SK-N-SH (cell line): ENCODE measurements around the gene SLAIN2. TPM values are rescaled to one million over a fixed set of nuclear protein-coding genes. Genes with fewer than 3 reads are reported as not detected.

Source experiments
- CTCF ChIA-PET: fragments of 300-600, 350-600 bp; formaldehyde crosslinking; extraction: SDS; loops from one replicate; lab custom pipeline; 2021; lab: Yijun Ruan, JAX
- POLR2A ChIA-PET: fragments of 350-600 bp; sonication (Branson Sonifier 250); formaldehyde crosslinking; extraction: SDS; loops from one replicate; lab custom pipeline; 2020; ENCODE audit warnings: antibody characterized with exemption, inconsistent platforms; lab: Yijun Ruan, JAX
- DNase-seq: peaks from one replicate; pipeline ENCODE4 v3.0.0; 2012
- H2AFZ ChIP-seq: fragments of 200-600 bp; sonication (generic); 2 replicates; pipeline ENCODE4 v1.8.1; 2016; ENCODE audit warnings: antibody characterized with exemption, mild to moderate bottlenecking, low read depth
- H3F3A ChIP-seq: fragments of 200-600 bp; sonication (generic); replicated peaks from 2 replicates; pipeline ENCODE3; 2016; ENCODE audit warnings: antibody characterized with exemption, mild to moderate bottlenecking; ENCODE audit not compliant: insufficient read depth
- H3K27ac ChIP-seq, 2 experiments: fragments of 200-500 bp in 1 of 2; fragments of 200-600 bp in 1 of 2; sonication (Bioruptor generic) in 1 of 2; sonication (generic), shearing (Covaris generic) in 1 of 2; 2 replicates each; pipeline versions ENCODE4 v1.5.1 to v1.6.1; 2014 to 2016; ENCODE audit warnings: low read depth in 2 of 2, inconsistent platforms in 1 of 2, low read length in 1 of 2, mild to moderate bottlenecking in 1 of 2, mixed read lengths in 1 of 2
- H3K27me3 ChIP-seq: fragments of 200-600 bp; sonication (generic), shearing (Covaris generic); 2 replicates; pipeline ENCODE4 v1.6.1; 2016; ENCODE audit warnings: mixed run types; ENCODE audit not compliant: insufficient read depth
- H3K36me3 ChIP-seq, 2 experiments: fragments of 200-500 bp in 1 of 2; fragments of 200-600 bp in 1 of 2; sonication (Bioruptor generic) in 1 of 2; sonication (generic) in 1 of 2; replicated peaks in 1 of 2; 2 replicates each; pipeline versions ENCODE3 to v1.5.1; 2014 to 2016; ENCODE audit warnings: low read length in 1 of 2, mild to moderate bottlenecking in 1 of 2; ENCODE audit not compliant: insufficient read depth in 2 of 2, control insufficient read depth in 1 of 2
- H3K4me1 ChIP-seq, 2 experiments: fragments of 200-500 bp in 1 of 2; fragments of 200-600 bp in 1 of 2; sonication (Bioruptor generic) in 1 of 2; sonication (generic), shearing (Covaris generic) in 1 of 2; 2 replicates each; pipeline versions ENCODE4 v1.5.1 to v1.6.1; 2014 to 2016; ENCODE audit warnings: low read depth in 1 of 2, low read length in 1 of 2, mixed run types in 1 of 2; ENCODE audit not compliant: insufficient read depth in 2 of 2, control insufficient read depth in 1 of 2
- H3K4me2 ChIP-seq: fragments of 200-600 bp; sonication (generic), shearing (Covaris generic); 2 replicates; pipeline ENCODE4 v1.6.1; 2017; ENCODE audit warnings: mixed run types
- H3K4me3 ChIP-seq, 2 experiments: fragments of 200-500 bp in 1 of 2; fragments of 200-600 bp in 1 of 2; sonication (Bioruptor generic) in 1 of 2; sonication (generic), shearing (Covaris generic) in 1 of 2; 2 replicates each; pipeline versions ENCODE4 v1.5.1 to v1.8.1; 2014 to 2016; ENCODE audit warnings: low read depth in 2 of 2, inconsistent platforms in 1 of 2, low read length in 1 of 2, mild to moderate bottlenecking in 1 of 2, mixed read lengths in 1 of 2, moderate library complexity in 1 of 2
- H3K79me2 ChIP-seq: fragments of 200-600 bp; sonication (generic); 2 replicates; pipeline ENCODE4 v1.8.1; 2017; ENCODE audit warnings: mild to moderate bottlenecking; ENCODE audit not compliant: insufficient read depth
- H3K9ac ChIP-seq: fragments of 200-600 bp; sonication (generic); 2 replicates; pipeline ENCODE4 v1.6.1; 2017; ENCODE audit warnings: mixed run types
- H3K9me2 ChIP-seq: fragments of 200-600 bp; sonication (generic); 2 replicates; pipeline ENCODE4 v1.6.1; 2017; ENCODE audit warnings: mixed run types
- H3K9me3 ChIP-seq: fragments of 200-600 bp; sonication (generic); 2 replicates; pipeline ENCODE4 v1.6.1; 2017; ENCODE audit warnings: mixed run types, mild to moderate bottlenecking, moderate library complexity
- H4K20me1 ChIP-seq: fragments of 200-600 bp; sonication (generic); 2 replicates; pipeline ENCODE4 v1.6.1; 2017; ENCODE audit warnings: mild to moderate bottlenecking, mixed run types; ENCODE audit not compliant: insufficient read depth
- CHD2 ChIP-seq: fragments of 150-350 bp; IDR thresholded peaks from 2 replicates; pipeline ENCODE4 v1.6.1; 2018; ENCODE audit warnings: low read length; ENCODE audit not compliant: partially characterized antibody
- CTCF ChIP-seq: fragments of 200-600 bp; sonication (generic); IDR thresholded peaks from 2 replicates; pipeline ENCODE4 v1.6.1; 2017; ENCODE audit warnings: antibody characterized with exemption, mild to moderate bottlenecking, moderate library complexity
- ELF1 ChIP-seq: IDR thresholded peaks from 2 replicates; pipeline ENCODE4 v1.4.0; 2012
- EP300 ChIP-seq, 2 experiments: IDR thresholded peaks; 2 replicates each; pipeline versions ENCODE4 v1.4.0 to v1.6.1; 2012; ENCODE audit warnings: borderline replicate concordance in 1 of 2, low read depth in 1 of 2, low read length in 1 of 2
- FOSL2 ChIP-seq: IDR thresholded peaks from 2 replicates; pipeline ENCODE4 v1.4.0; 2012; ENCODE audit warnings: low read depth, mild to moderate bottlenecking, moderate library complexity, borderline replicate concordance
- FOXM1 ChIP-seq: IDR thresholded peaks from 2 replicates; pipeline ENCODE4 v1.4.0; 2012; ENCODE audit warnings: low read depth, mild to moderate bottlenecking
- GABPA ChIP-seq: IDR thresholded peaks from 2 replicates; pipeline ENCODE4 v1.4.0; 2012; ENCODE audit warnings: low read depth, mild to moderate bottlenecking
- MEF2A ChIP-seq: IDR thresholded peaks from 2 replicates; pipeline ENCODE4 v1.4.0; 2012; ENCODE audit warnings: low read depth, borderline replicate concordance
- MXI1 ChIP-seq: IDR thresholded peaks from 2 replicates; pipeline ENCODE4 v1.6.1; 2012; ENCODE audit warnings: mild to moderate bottlenecking, low read depth, low read length, improper control_type of control experiment
- NFIC ChIP-seq: IDR thresholded peaks from 2 replicates; pipeline ENCODE4 v1.4.0; 2012; ENCODE audit warnings: borderline replicate concordance
- NRF1 ChIP-seq: IDR thresholded peaks from 2 replicates; pipeline ENCODE4 v1.6.1; 2012; ENCODE audit warnings: low read depth, mild to moderate bottlenecking, low read length
- POLR2AphosphoS5 ChIP-seq: IDR thresholded peaks from 2 replicates; pipeline ENCODE4 v1.6.1; 2012; ENCODE audit warnings: low read depth, low read length
- RAD21 ChIP-seq: IDR thresholded peaks from 2 replicates; pipeline ENCODE4 v1.6.1; 2012; ENCODE audit warnings: mild to moderate bottlenecking, low read length
- RCOR1 ChIP-seq: fragments of 150-350 bp; IDR thresholded peaks from 2 replicates; pipeline ENCODE4 v1.6.1; 2017; ENCODE audit warnings: antibody characterized with exemption, low read length
- RFX5 ChIP-seq: IDR thresholded peaks from 2 replicates; pipeline ENCODE4 v1.6.1; 2012; ENCODE audit warnings: mild to moderate bottlenecking, improper control_type of control experiment, low read length
- SMC3 ChIP-seq: IDR thresholded peaks from 2 replicates; pipeline ENCODE4 v1.6.1; 2012; ENCODE audit warnings: low read depth, low read length, improper control_type of control experiment
- TAF1 ChIP-seq: IDR thresholded peaks from 2 replicates; pipeline ENCODE4 v1.6.1; 2012; ENCODE audit warnings: low read depth, mild to moderate bottlenecking, low read length, moderate library complexity, borderline replicate concordance
- TCF12 ChIP-seq: IDR thresholded peaks from 2 replicates; pipeline ENCODE4 v1.4.0; 2012
- TEAD4 ChIP-seq: IDR thresholded peaks from 2 replicates; pipeline ENCODE4 v1.4.0; 2012; ENCODE audit warnings: mild to moderate bottlenecking, borderline replicate concordance; ENCODE audit not compliant: insufficient read depth
- USF1 ChIP-seq: IDR thresholded peaks from 2 replicates; pipeline ENCODE4 v1.4.0; 2012; ENCODE audit warnings: low read depth, borderline replicate concordance
- YY1 ChIP-seq: IDR thresholded peaks from 2 replicates; pipeline ENCODE4 v1.4.0; 2012; ENCODE audit warnings: low read depth, mild to moderate bottlenecking
- ZBTB33 ChIP-seq: IDR thresholded peaks from 2 replicates; pipeline ENCODE4 v1.4.0; 2012; ENCODE audit warnings: low read depth, borderline replicate concordance
- WGBS: methylation state at CpG from one replicate; pipeline ENCODE4 v1.1.6; 2017; ENCODE audit warnings: low lambda C conversion rate; 5-methylcytosine and 5-hydroxymethylcytosine counted together
- polyA plus RNA-seq, 3 experiments: library from polyadenylated mRNA; depleted of rRNA; stranded (reverse); fragments of >200 nt; gene quantifications; 2 replicates each; pipeline ENCODE4 v1.2.3, GENCODE V29; 2012
- TF ChIP-seq, protein P1 (sequence below): fragments of 150-350 bp; IDR thresholded peaks from 2 replicates; pipeline ENCODE4 v1.6.1; 2016; ENCODE audit warnings: mild to moderate bottlenecking, low read depth, low read length
- TF ChIP-seq, protein P2 (sequence below): IDR thresholded peaks from 2 replicates; pipeline ENCODE4 v1.4.0; 2012; ENCODE audit warnings: low read depth
- TF ChIP-seq, protein P3 (sequence below): fragments of 150-350 bp; IDR thresholded peaks from 2 replicates; pipeline ENCODE4 v1.6.1; 2017; ENCODE audit warnings: antibody characterized with exemption, low read length, low read depth, borderline replicate concordance

The SLAIN2 gene
- polyA plus RNA-seq, 1 of the 3 experiments (the other 2 are of a cell fraction) = 17.0 TPM

GRCh38 chr4:48470570-48470969 is 129.2 kb downstream of the SLAIN2 start:
- Histone ChIP-seq H3K4me1 (peaks cover 15 to 19% of the 10 kb centered on the region in 2 experiments; a peak in 3 of 4 replicates), H3K9ac (no peak overlapping the region), H3K36me3 (no peaks in the 10 kb centered on the region), H3K4me2 (peak overlapping the region; percentile 10; the same call in 1 of the 2 replicates), H3K9me2 (no peaks in the 10 kb centered on the region), H3K9me3 (no peaks in the 10 kb centered on the region), H3K79me2 (no peaks in the 10 kb centered on the region), H3K27ac (peak overlapping the region in 1 of 2 experiments; percentile 67; a peak in 2 of 4 replicates), H3K27me3 (no peaks in the 10 kb centered on the region), H4K20me1 (no peaks in the 10 kb centered on the region)
- WGBS = 4% methylated on average over 2 of the region's 2 CpGs
- TF ChIP-seq TEAD4 (no peak), TAF1 (no peak), YY1 (no peak), FOXM1 (no peak), SMC3 (no peak), CHD2 (peak; percentile 21), RCOR1 (peak; percentile 41; the same call in 1 of the 2 replicates), TCF12 (peak; percentile 3; the same call in 1 of the 2 replicates), FOSL2 (no peak), RFX5 (no peak), MXI1 (0 out of 2 replicates have a peak, but pooled peaks have one; percentile 38), CTCF (no peak), RAD21 (no peak), NRF1 (no peak), NFIC (no peak), USF1 (no peak), MEF2A (no peak), POLR2AphosphoS5 (no peak), GABPA (no peak), ZBTB33 (no peak), ELF1 (no peak), EP300 (IDR thresholded peaks at IDR 0.05; ENCODE audit: borderline replicate concordance in 1 of 2, low read depth in 1 of 2, low read length in 1 of 2) (0 out of 4 replicates have a peak, but pooled peaks of 1 of the 2 experiments have one; percentile 3)
- TF ChIP-seq, protein P1, sequence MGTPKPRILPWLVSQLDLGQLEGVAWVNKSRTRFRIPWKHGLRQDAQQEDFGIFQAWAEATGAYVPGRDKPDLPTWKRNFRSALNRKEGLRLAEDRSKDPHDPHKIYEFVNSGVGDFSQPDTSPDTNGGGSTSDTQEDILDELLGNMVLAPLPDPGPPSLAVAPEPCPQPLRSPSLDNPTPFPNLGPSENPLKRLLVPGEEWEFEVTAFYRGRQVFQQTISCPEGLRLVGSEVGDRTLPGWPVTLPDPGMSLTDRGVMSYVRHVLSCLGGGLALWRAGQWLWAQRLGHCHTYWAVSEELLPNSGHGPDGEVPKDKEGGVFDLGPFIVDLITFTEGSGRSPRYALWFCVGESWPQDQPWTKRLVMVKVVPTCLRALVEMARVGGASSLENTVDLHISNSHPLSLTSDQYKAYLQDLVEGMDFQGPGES = no peak
- TF ChIP-seq, protein P2, sequence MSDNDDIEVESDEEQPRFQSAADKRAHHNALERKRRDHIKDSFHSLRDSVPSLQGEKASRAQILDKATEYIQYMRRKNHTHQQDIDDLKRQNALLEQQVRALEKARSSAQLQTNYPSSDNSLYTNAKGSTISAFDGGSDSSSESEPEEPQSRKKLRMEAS = no peak
- TF ChIP-seq, protein P3, sequence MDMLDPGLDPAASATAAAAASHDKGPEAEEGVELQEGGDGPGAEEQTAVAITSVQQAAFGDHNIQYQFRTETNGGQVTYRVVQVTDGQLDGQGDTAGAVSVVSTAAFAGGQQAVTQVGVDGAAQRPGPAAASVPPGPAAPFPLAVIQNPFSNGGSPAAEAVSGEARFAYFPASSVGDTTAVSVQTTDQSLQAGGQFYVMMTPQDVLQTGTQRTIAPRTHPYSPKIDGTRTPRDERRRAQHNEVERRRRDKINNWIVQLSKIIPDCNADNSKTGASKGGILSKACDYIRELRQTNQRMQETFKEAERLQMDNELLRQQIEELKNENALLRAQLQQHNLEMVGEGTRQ = no peak
- TF ChIP-seq, all 33 proteins: peak for 5
- Histone ChIP-seq H3K4me3 (no peak overlapping the region), H3F3A (no peaks in the 10 kb centered on the region), H2AFZ (peak overlapping the region; percentile 7; the same call in 1 of the 2 replicates)
- ChIA-PET POLR2A (interaction anchor here (0.8 kb wide), 1 partner anchor 13 kb away, joined by 5 read pairs; the partner anchor contains the start of gene SLC10A4), CTCF (interaction anchor here (0.8 to 2.6 kb wide), 5 partner anchors 9 to 34 kb away, joined by 3 to 10 read pairs (median 4); no protein-coding TSS in a partner anchor)
- DNase-seq = no peak
